GM19193 (cell line): ENCODE measurements around the gene BICC1.

ENCODE experiments used
- POLR2A ChIP-seq: IDR thresholded peaks from 4 replicates; pipeline ENCODE4 v1.6.1; 2011; ENCODE audit not compliant: insufficient read depth, insufficient read length; ENCODE audit errors: extremely low read depth

The BICC1 gene

GRCh38 chr10:58642916-58643428, 130.3 kb downstream of the BICC1 start:
- no peak for TF ChIP-seq POLR2A

GRCh38 chr10:58644311-58644710, 131.6 kb downstream of the BICC1 start:
- TF ChIP-seq POLR2A: no peak

- TF ChIP-seq POLR2A: no peak
Measured at GRCh38 chr10:58645416-58646146, 132.9 kb downstream of the BICC1 start.

GRCh38 chr10:58647376-58648112, 134.9 kb downstream of the BICC1 start:
- TF ChIP-seq POLR2A: no peak

- no peak for TF ChIP-seq POLR2A
Measured at GRCh38 chr10:58648131-58648530, 135.5 kb downstream of the BICC1 start.

GRCh38 chr10:58651040-58651439, 138.4 kb downstream of the BICC1 start:
- no peak for TF ChIP-seq POLR2A

GRCh38 chr10:58651742-58652141, 139.1 kb downstream of the BICC1 start:
- TF ChIP-seq POLR2A: no peak

GRCh38 chr10:58653139-58653538, 140.5 kb downstream of the BICC1 start:
- TF ChIP-seq POLR2A: no peak

- TF ChIP-seq POLR2A: no peak
Measured at GRCh38 chr10:58660575-58661255, 148.0 kb downstream of the BICC1 start.

- TF ChIP-seq POLR2A: no peak
Measured at GRCh38 chr10:58661336-58661735, 148.7 kb downstream of the BICC1 start.

GRCh38 chr10:58661902-58662301, 149.2 kb downstream of the BICC1 start:
- TF ChIP-seq POLR2A: no peak

- no peak for TF ChIP-seq POLR2A
Measured at GRCh38 chr10:58662314-58662713, 149.6 kb downstream of the BICC1 start.

- no peak for TF ChIP-seq POLR2A
Measured at GRCh38 chr10:58665361-58665760, 152.7 kb downstream of the BICC1 start.

- TF ChIP-seq POLR2A: no peak
Measured at GRCh38 chr10:58666024-58666423, 153.4 kb downstream of the BICC1 start.

- no peak for TF ChIP-seq POLR2A
Measured at GRCh38 chr10:58667658-58668310, 155.1 kb downstream of the BICC1 start.
